Parathyroid adenoma (tissue), 2 donors: ENCODE results near the gene PPP1R11.
A peak's percentile ranks its signal among the peaks of the same experiment; 100 is the strongest.

Source experiments
- H2AFZ ChIP-seq: fragments of 300-600 bp; sonication (generic); one replicate; pipeline ENCODE4 v1.7.0; 2017; ENCODE audit warnings: antibody characterized with exemption, mild to moderate bottlenecking
- H3K27ac ChIP-seq: fragments of 300-600 bp; sonication (generic); one replicate; pipeline ENCODE4 v1.7.0; 2017
- H3K27me3 ChIP-seq: fragments of 300-600 bp; sonication (generic); one replicate; pipeline ENCODE4 v1.7.0; 2017; ENCODE audit warnings: low read length; ENCODE audit not compliant: control insufficient read depth, insufficient read depth
- H3K36me3 ChIP-seq: fragments of 300-600 bp; sonication (generic); one replicate; pipeline ENCODE4 v1.7.0; 2017; ENCODE audit warnings: low read length; ENCODE audit not compliant: control insufficient read depth, insufficient read depth
- H3K4me1 ChIP-seq: fragments of 300-600 bp; sonication (generic); one replicate; pipeline ENCODE4 v1.7.0; 2017; ENCODE audit warnings: control low read depth
- H3K4me2 ChIP-seq: fragments of 300-600 bp; sonication (generic); one replicate; pipeline ENCODE4 v1.7.0; 2017; ENCODE audit warnings: low read length
- H3K4me3 ChIP-seq: fragments of 300-600 bp; sonication (generic); one replicate; pipeline ENCODE4 v1.7.0; 2017; ENCODE audit warnings: low read depth, low read length
- H3K79me2 ChIP-seq: fragments of 300-600 bp; sonication (generic); one replicate; pipeline ENCODE4 v1.7.0; 2017; ENCODE audit warnings: control low read depth
- H3K9ac ChIP-seq: fragments of 300-600 bp; sonication (generic); one replicate; pipeline ENCODE4 v1.7.0; 2017; ENCODE audit warnings: mild to moderate bottlenecking
- H3K9me3 ChIP-seq: fragments of 300-600 bp; sonication (generic); one replicate; pipeline ENCODE4 v1.7.0; 2017; ENCODE audit warnings: low read length; ENCODE audit not compliant: control insufficient read depth
- CTCF ChIP-seq: fragments of 300-600 bp; sonication (generic); IDR thresholded peaks from one replicate; pipeline ENCODE4 v1.7.0; 2017; ENCODE audit warnings: antibody characterized with exemption, mild to moderate bottlenecking
- donor health status: primary hyperparathyroidism.

PPP1R11 gene

GRCh38 chr6:30071081-30071818 is 4.3 kb downstream of the PPP1R11 start:
- Histone ChIP-seq H3K4me1 (peaks cover 13% of the 10 kb centered on the region), H3K27me3 (no peaks in the 10 kb centered on the region), H3K4me2 (no peak overlapping the region), H3K9me3 (no peaks in the 10 kb centered on the region), H3K9ac (no peak overlapping the region), H3K27ac (no peak overlapping the region), H3K36me3 (no peaks in the 10 kb centered on the region), H3K79me2 (no peaks in the 10 kb centered on the region), H2AFZ (no peak overlapping the region), H3K4me3 (no peak overlapping the region)
- TF ChIP-seq CTCF, result no peak

- H3K9me3 ChIP-seq, result no peaks in the 10 kb centered on the region
- H3K36me3 ChIP-seq, result no peaks in the 10 kb centered on the region
- no peak overlapping the region for H2AFZ ChIP-seq
- H3K27ac ChIP-seq, result no peak overlapping the region
- TF ChIP-seq CTCF, result no peak
- no peak overlapping the region for H3K9ac ChIP-seq
- H3K4me1 ChIP-seq, result peaks cover 13% of the 10 kb centered on the region
- no peak overlapping the region for H3K4me2 ChIP-seq
- H3K79me2 ChIP-seq, result no peaks in the 10 kb centered on the region
- no peaks in the 10 kb centered on the region for H3K27me3 ChIP-seq
- H3K4me3 ChIP-seq, result no peak overlapping the region
These were observed 4.9 kb downstream of the PPP1R11 start for GRCh38 chr6:30071858-30072257.

GRCh38 chr6:30073489-30074235 is 6.7 kb downstream of the PPP1R11 start:
- Histone ChIP-seq H3K79me2 (no peaks in the 10 kb centered on the region), H3K4me2 (no peak overlapping the region), H3K4me3 (no peak overlapping the region), H3K4me1 (peaks cover 8% of the 10 kb centered on the region), H2AFZ (no peak overlapping the region), H3K27ac (no peak overlapping the region), H3K27me3 (no peaks in the 10 kb centered on the region), H3K36me3 (no peaks in the 10 kb centered on the region), H3K9me3 (no peaks in the 10 kb centered on the region), H3K9ac (no peak overlapping the region)
- no peak for TF ChIP-seq CTCF

GRCh38 chr6:30074331-30075093 is 7.5 kb downstream of the PPP1R11 start:
- Histone ChIP-seq H3K4me2 (peak overlapping the region; percentile 72), H3K36me3 (no peaks in the 10 kb centered on the region), H3K27me3 (no peaks in the 10 kb centered on the region), H3K4me1 (peaks cover 8% of the 10 kb centered on the region), H2AFZ (peak overlapping the region; percentile 87), H3K9me3 (no peaks in the 10 kb centered on the region), H3K79me2 (no peaks in the 10 kb centered on the region), H3K9ac (no peak overlapping the region), H3K4me3 (peak overlapping the region; percentile 40), H3K27ac (no peak overlapping the region)
- TF ChIP-seq CTCF, result no peak
